Measurements from ENCODE around the gene IQGAP3.

GRCh38 chr1:156528875-156529425, 43.4 kb downstream of the IQGAP3 start:
- TF ChIP-seq CTCF (IDR thresholded peaks at IDR 0.05), result no peak
- no peak for TF ChIP-seq EP300 (IDR thresholded peaks at IDR 0.05)
